ENCODE results near the gene PTPN21. TPM values are rescaled to one million over a fixed set of nuclear protein-coding genes. Genes with fewer than 3 reads are reported as not detected.

PTPN21 gene
- total and polyA plus RNA-seq, 9 of the 15 experiments (the other 6 are each of a cell fraction or from before 2014, with no cell fraction given) = 0.06 to 1.9 (median 0.94) TPM

- no peak for DNase-seq (ENCODE audit: extremely low read depth in 1 of 4, low spot score in 3 of 4)
- no peaks in the 10 kb centered on the region for H3K9me3 ChIP-seq (replicated peaks; ENCODE audit: control insufficient read depth, insufficient read depth, low read depth, low read length)
- no peaks in the 10 kb centered on the region for H3K9me1 ChIP-seq (ENCODE audit: control insufficient read depth, insufficient read depth, low read length)
- intact Hi-C loops (cut with micrococcal nuclease) = no loop called here
- no peak overlapping the region for H3K27ac ChIP-seq (ENCODE audit: extremely low read depth, low read depth, low read length)
- H4K20me1 ChIP-seq (replicated peaks; ENCODE audit: control insufficient read depth, insufficient read depth, low read length) = no peaks in the 10 kb centered on the region
- no TSS peak for BruUV-seq (replicated peaks)
- POLR2A ChIA-PET = no interaction called here
- in situ Hi-C loops (cut with MboI) = no loop called here
- H3K4me2 ChIP-seq (ENCODE audit: insufficient read depth, low read length) = no peak overlapping the region
- no peak overlapping the region for H2AFZ ChIP-seq (ENCODE audit: low read depth, low read length)
- H3K9ac ChIP-seq (ENCODE audit: insufficient read depth in 1 of 2, low read depth in 2 of 2, low read length in 2 of 2) = no peak overlapping the region
- no peak for TF ChIP-seq ZNF766 (CRISPR knock-in tag; conservative IDR thresholded peaks at IDR 0.05)
- TF ChIP-seq NFIC (IDR thresholded peaks at IDR 0.05) = no peak
- TF ChIP-seq ZNF444 (CRISPR knock-in tag; IDR thresholded peaks at IDR 0.05) = no peak
- no peak for TF ChIP-seq SMAD4 (CRISPR knock-in tag; conservative IDR thresholded peaks at IDR 0.05)
- TF ChIP-seq MAFK (IDR thresholded peaks at IDR 0.05; ENCODE audit: low read length) = no peak
- no peak for TF ChIP-seq KAT8 (IDR thresholded peaks at IDR 0.05; ENCODE audit: low read depth)
- TF ChIP-seq DACH1 (IDR thresholded peaks at IDR 0.05; ENCODE audit: partially characterized antibody) = no peak
- no peak for TF ChIP-seq ELF2 (CRISPR knock-in tag; IDR thresholded peaks at IDR 0.05)
- TF ChIP-seq KLF6 (CRISPR knock-in tag; IDR thresholded peaks at IDR 0.05; ENCODE audit: borderline replicate concordance) = no peak
- TF ChIP-seq SIN3A (IDR thresholded peaks at IDR 0.05; ENCODE audit: borderline replicate concordance in 2 of 2, control insufficient read depth in 1 of 2, low read depth in 2 of 2, low read length in 2 of 2) = no peak
- TF ChIP-seq CC2D1A (IDR thresholded peaks at IDR 0.05) = no peak
- TF ChIP-seq EP400 (IDR thresholded peaks at IDR 0.05) = no peak
- no peak for TF ChIP-seq HDGF (IDR thresholded peaks at IDR 0.05)
- WGBS (ENCODE audit: insufficient coverage, low coverage, missing lambda C conversion rate) = 93% methylated on average over 3 of the region's 3 CpGs
- CTCF ChIA-PET (ENCODE audit: low intra/inter-chr PET ratio) = no interaction called here
- no peaks in the 10 kb centered on the region for H3K27me3 ChIP-seq (ENCODE audit: control insufficient read depth in 2 of 2, insufficient read depth in 2 of 2, low read length in 2 of 2)
- H3K4me3 ChIP-seq = no peak overlapping the region
- no peak for ATAC-seq
- no peaks in the 10 kb centered on the region for H3K79me2 ChIP-seq (ENCODE audit: control insufficient read depth, insufficient read depth, low read length)
- FAIRE-seq = no peak
- H3K4me1 ChIP-seq (replicated peaks in 1 of 2; ENCODE audit: control insufficient read depth in 2 of 2, insufficient read depth in 2 of 2, low read length in 2 of 2) = no peaks in the 10 kb centered on the region
- peaks cover 46% of the 10 kb centered on the region; the same call in 2 of the 3 replicates for H3K36me3 ChIP-seq (ENCODE audit: control insufficient read depth, insufficient read depth, low read length)
Measured at GRCh38 chr14:88584451-88584850, 29.6 kb upstream of the PTPN21 start.
